Measurements from ENCODE around the gene CRYBG3. TPM values are rescaled to one million over a fixed set of nuclear protein-coding genes. Genes with fewer than 3 reads are reported as not detected.

Gene CRYBG3
- total RNA-seq, 1 experiment from 2014 or later, result 5.9 TPM

GRCh38 chr3:97895216-97895615, 73.4 kb downstream of the CRYBG3 start:
- no peak overlapping the region for H3K27ac Mint-ChIP-seq

More at GRCh38 chr3:97895216-97895615, 73.4 kb downstream of the CRYBG3 start:
- H2BK120ac ChIP-seq (ENCODE audit: low read depth, low read length, poor library complexity, severe bottlenecking), result no peak overlapping the region
- H3K9ac ChIP-seq (ENCODE audit: extremely low read depth, insufficient read length, low read length), result no peak overlapping the region
- peaks cover 25 to 28% of the 10 kb centered on the region in 2 experiments for H3K4me1 Mint-ChIP-seq
- no peak for TF ChIP-seq CTCF (conservative IDR thresholded peaks at IDR 0.05)
- no peak overlapping the region for H2AK5ac ChIP-seq (ENCODE audit: insufficient read length, low read length)
- no peak overlapping the region for H2BK5ac ChIP-seq (ENCODE audit: insufficient read length, low read length)
- no peak overlapping the region for H2AFZ ChIP-seq (ENCODE audit: low read length)
- no peak for DNase-seq
- peaks cover 0 to 4% (median 0%) of the 10 kb centered on the region in 3 experiments; a peak in 2 of 7 replicates for H3K36me3 Mint-ChIP-seq (ENCODE audit: insufficient read depth in 1 of 3, low read depth in 3 of 3)
- no peaks in the 10 kb centered on the region for H3K23me2 ChIP-seq (ENCODE audit: insufficient read length, low read depth, low read length, poor library complexity, severe bottlenecking)
- no peak overlapping the region for H4K91ac ChIP-seq (ENCODE audit: insufficient read length, low read depth, low read length)
- no peak overlapping the region for H4K8ac ChIP-seq (replicated peaks; ENCODE audit: insufficient read length, low read depth, low read length)
- no peak overlapping the region for H2BK12ac ChIP-seq (ENCODE audit: insufficient read length, low read depth, low read length)
- H2BK15ac ChIP-seq (ENCODE audit: low read depth, low read length), result no peak overlapping the region
- H4K20me1 ChIP-seq (ENCODE audit: control insufficient read depth, insufficient read depth, insufficient read length), result no peaks in the 10 kb centered on the region
- no peak overlapping the region for H3K27ac ChIP-seq (ENCODE audit: insufficient read length, low read depth, low read length)
- no peaks in the 10 kb centered on the region for H3K27me3 ChIP-seq (ENCODE audit: insufficient read depth, low read length)
- no peaks in the 10 kb centered on the region for H3K9me3 Mint-ChIP-seq
- no peak overlapping the region for H3K14ac ChIP-seq (ENCODE audit: insufficient read depth, low read length)
- H3K27me3 Mint-ChIP-seq (ENCODE audit: low read depth), result no peaks in the 10 kb centered on the region
- no peak overlapping the region for H3T11ph ChIP-seq (ENCODE audit: low read length)
- H3K79me1 ChIP-seq (ENCODE audit: insufficient read depth, low read depth, low read length, poor library complexity, severe bottlenecking), result no peaks in the 10 kb centered on the region
- H3K18ac ChIP-seq (ENCODE audit: insufficient read length, low read depth, low read length), result no peak overlapping the region
- no peak overlapping the region for H4K5ac ChIP-seq (ENCODE audit: insufficient read length, low read depth, low read length)
- H3K9me3 ChIP-seq (ENCODE audit: control insufficient read depth, low read depth, low read length), result no peaks in the 10 kb centered on the region
- H2BK20ac ChIP-seq (ENCODE audit: low read depth, low read length, poor library complexity, severe bottlenecking), result no peak overlapping the region
- WGBS (ENCODE audit: extremely low coverage, insufficient read length, low lambda C conversion rate), result no CpG with 5 or more reads among the region's 3 CpGs
- H3K56ac ChIP-seq (ENCODE audit: insufficient read length, low read depth, low read length), result no peak overlapping the region
- H3K23ac ChIP-seq (ENCODE audit: insufficient read length, low read depth, low read length), result no peak overlapping the region
- peaks cover 3% of the 10 kb centered on the region; the same call in 1 of the 2 replicates for H3K4me1 ChIP-seq (ENCODE audit: insufficient read depth, low read length)
- no peaks in the 10 kb centered on the region for H3K79me2 ChIP-seq (ENCODE audit: insufficient read depth, low read length)
- H3K4me2 ChIP-seq (ENCODE audit: insufficient read depth, insufficient read length, low read length), result no peak overlapping the region
- no peak overlapping the region for H3K4ac ChIP-seq (ENCODE audit: low read depth, low read length)
- no peak overlapping the region for H3K4me3 Mint-ChIP-seq

All from H9 (cell line).